ENCODE data around the gene FLT1.

Gene FLT1

DNA sequence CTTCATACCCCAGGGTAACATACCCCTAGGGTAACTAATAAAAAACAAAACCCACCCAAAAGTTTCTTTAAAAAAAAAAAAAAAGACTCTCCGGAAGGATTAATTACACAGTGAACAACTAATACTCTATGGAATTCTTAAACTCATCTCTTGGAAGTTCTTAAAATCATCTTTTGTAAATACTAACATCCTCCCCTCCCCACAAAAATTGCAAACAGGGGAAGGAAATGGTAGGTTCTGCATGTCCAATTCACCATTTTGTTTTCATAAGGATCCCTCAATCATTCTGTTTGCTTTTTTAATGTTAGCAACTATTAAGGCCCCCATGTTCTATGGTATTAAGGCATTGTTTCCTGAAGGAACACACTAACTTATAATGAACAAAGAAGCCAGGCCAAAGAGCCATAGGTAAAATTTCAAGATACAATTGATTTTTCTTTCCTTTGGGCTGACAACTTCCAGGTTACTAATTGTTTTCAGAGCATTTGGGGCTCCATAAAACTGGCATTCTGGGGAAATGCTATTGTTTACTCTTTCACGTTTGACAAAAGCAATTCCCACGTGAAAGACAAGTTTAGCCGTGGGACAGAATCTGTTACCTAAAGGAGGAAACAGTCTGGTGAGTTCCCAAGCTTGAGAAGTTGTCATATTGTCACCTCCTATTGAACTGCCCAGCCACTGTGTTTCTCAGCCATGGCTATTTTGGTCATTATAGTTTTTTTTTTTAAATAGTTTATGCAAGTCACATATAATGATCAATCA is 107.0 kb downstream of the FLT1 start:
- Histone ChIP-seq H3K79me2 (ENCODE audit: insufficient read depth, low read length) (no peaks in the 10 kb centered on the region), H3K36me3 (ENCODE audit: insufficient read depth, low read length) (no peaks in the 10 kb centered on the region), H3K4me2 (ENCODE audit: insufficient read depth, low read length) (no peak overlapping the region), H3K9me3 (ENCODE audit: insufficient read depth, low read length, severe bottlenecking) (no peaks in the 10 kb centered on the region), H3K27ac (ENCODE audit: low read length) (no peak overlapping the region), H3K9ac (ENCODE audit: low read depth, low read length) (no peak overlapping the region), H3K4me1 (ENCODE audit: insufficient read depth, low read length) (no peaks in the 10 kb centered on the region), H3K27me3 (ENCODE audit: insufficient read depth, low read length, poor library complexity) (no peaks in the 10 kb centered on the region), H3K4me3 (ENCODE audit: low read depth in 1 of 2, low read length in 2 of 2) (no peak overlapping the region), H4K20me1 (ENCODE audit: insufficient read depth, low read length) (no peaks in the 10 kb centered on the region), H2AFZ (ENCODE audit: low read depth, low read length) (no peak overlapping the region)
- no peak for DNase-seq
- no peak for ATAC-seq (ENCODE audit: insufficient read depth, low read depth)
- TF ChIP-seq, protein P1, sequence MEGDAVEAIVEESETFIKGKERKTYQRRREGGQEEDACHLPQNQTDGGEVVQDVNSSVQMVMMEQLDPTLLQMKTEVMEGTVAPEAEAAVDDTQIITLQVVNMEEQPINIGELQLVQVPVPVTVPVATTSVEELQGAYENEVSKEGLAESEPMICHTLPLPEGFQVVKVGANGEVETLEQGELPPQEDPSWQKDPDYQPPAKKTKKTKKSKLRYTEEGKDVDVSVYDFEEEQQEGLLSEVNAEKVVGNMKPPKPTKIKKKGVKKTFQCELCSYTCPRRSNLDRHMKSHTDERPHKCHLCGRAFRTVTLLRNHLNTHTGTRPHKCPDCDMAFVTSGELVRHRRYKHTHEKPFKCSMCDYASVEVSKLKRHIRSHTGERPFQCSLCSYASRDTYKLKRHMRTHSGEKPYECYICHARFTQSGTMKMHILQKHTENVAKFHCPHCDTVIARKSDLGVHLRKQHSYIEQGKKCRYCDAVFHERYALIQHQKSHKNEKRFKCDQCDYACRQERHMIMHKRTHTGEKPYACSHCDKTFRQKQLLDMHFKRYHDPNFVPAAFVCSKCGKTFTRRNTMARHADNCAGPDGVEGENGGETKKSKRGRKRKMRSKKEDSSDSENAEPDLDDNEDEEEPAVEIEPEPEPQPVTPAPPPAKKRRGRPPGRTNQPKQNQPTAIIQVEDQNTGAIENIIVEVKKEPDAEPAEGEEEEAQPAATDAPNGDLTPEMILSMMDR (IDR thresholded peaks at IDR 0.05; ENCODE audit: borderline replicate concordance, extremely low read depth, low read length, poor library complexity, severe bottlenecking): no peak
- TF ChIP-seq EZH2 (IDR thresholded peaks at IDR 0.05; ENCODE audit: borderline replicate concordance, low read depth, low read length, severe bottlenecking): no peak

DNA sequence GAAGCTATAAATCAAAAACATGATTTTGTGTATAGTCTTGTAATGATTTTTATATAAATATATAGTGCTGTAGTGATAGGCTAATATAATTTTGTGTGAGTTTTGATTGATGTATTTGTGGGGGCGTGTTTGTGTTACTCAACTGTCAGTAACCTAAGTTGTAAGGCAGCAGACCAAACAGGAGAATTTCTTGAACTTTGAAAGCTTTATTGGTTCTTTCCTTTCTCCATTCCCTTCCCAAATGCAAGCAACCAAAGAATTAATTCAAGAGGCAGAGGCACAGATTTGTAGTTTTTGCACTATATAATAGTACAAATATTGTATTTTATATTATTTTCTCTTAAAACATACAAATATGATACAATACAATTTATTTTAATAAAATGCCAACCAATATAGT is 109.6 kb downstream of the FLT1 start:
- H3K79me2 ChIP-seq (ENCODE audit: insufficient read depth, low read length): no peaks in the 10 kb centered on the region
- no peaks in the 10 kb centered on the region for H4K20me1 ChIP-seq (ENCODE audit: insufficient read depth, low read length)
- H3K36me3 ChIP-seq (ENCODE audit: insufficient read depth, low read length): no peaks in the 10 kb centered on the region
- H2AFZ ChIP-seq (ENCODE audit: low read depth, low read length): no peak overlapping the region
- no peak for TF ChIP-seq EZH2 (IDR thresholded peaks at IDR 0.05; ENCODE audit: borderline replicate concordance, low read depth, low read length, severe bottlenecking)
- TF ChIP-seq, protein P1 (IDR thresholded peaks at IDR 0.05; ENCODE audit: borderline replicate concordance, extremely low read depth, low read length, poor library complexity, severe bottlenecking): no peak
- no peaks in the 10 kb centered on the region for H3K9me3 ChIP-seq (ENCODE audit: insufficient read depth, low read length, severe bottlenecking)
- H3K4me1 ChIP-seq (ENCODE audit: insufficient read depth, low read length): no peaks in the 10 kb centered on the region
- ATAC-seq (ENCODE audit: insufficient read depth, low read depth) (no peak), DNase-seq (no peak)
- H3K4me2 ChIP-seq (ENCODE audit: insufficient read depth, low read length): no peak overlapping the region
- H3K27me3 ChIP-seq (ENCODE audit: insufficient read depth, low read length, poor library complexity): no peaks in the 10 kb centered on the region
- H3K4me3 ChIP-seq (ENCODE audit: low read depth in 1 of 2, low read length in 2 of 2): no peak overlapping the region
- H3K9ac ChIP-seq (ENCODE audit: low read depth, low read length): no peak overlapping the region
- no peak overlapping the region for H3K27ac ChIP-seq (ENCODE audit: low read length)

DNA sequence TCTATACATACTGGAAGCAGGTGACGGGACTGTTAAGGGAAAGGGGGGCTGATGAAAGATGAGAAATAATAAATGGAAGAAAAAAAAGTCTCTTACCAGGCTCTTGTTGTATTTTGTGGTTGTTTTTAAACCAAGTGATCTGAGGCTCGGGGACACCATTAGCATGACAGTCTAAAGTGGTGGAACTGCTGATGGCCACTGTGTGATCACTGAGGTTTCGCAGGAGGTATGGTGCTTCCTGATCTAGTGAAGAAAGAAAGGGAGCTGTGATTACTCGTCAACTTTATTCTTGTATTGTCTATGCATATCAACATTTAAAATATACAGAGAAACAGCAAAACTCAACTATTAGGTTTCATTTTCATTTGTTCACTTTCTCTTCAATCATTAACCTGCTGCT is 110.1 kb downstream of the FLT1 start:
- ATAC-seq (ENCODE audit: insufficient read depth, low read depth): no peak

More for the DNA sequence above, 110.1 kb downstream of the FLT1 start:
- Histone ChIP-seq H3K4me1 (ENCODE audit: insufficient read depth, low read length) (no peaks in the 10 kb centered on the region), H2AFZ (ENCODE audit: low read depth, low read length) (no peak overlapping the region), H3K9me3 (ENCODE audit: insufficient read depth, low read length, severe bottlenecking) (no peaks in the 10 kb centered on the region), H4K20me1 (ENCODE audit: insufficient read depth, low read length) (no peaks in the 10 kb centered on the region), H3K4me3 (ENCODE audit: low read depth in 1 of 2, low read length in 2 of 2) (no peak overlapping the region), H3K79me2 (ENCODE audit: insufficient read depth, low read length) (no peaks in the 10 kb centered on the region), H3K36me3 (ENCODE audit: insufficient read depth, low read length) (no peaks in the 10 kb centered on the region), H3K9ac (ENCODE audit: low read depth, low read length) (no peak overlapping the region), H3K4me2 (ENCODE audit: insufficient read depth, low read length) (no peak overlapping the region), H3K27me3 (ENCODE audit: insufficient read depth, low read length, poor library complexity) (no peaks in the 10 kb centered on the region), H3K27ac (ENCODE audit: low read length) (no peak overlapping the region)
- TF ChIP-seq, protein P1 (IDR thresholded peaks at IDR 0.05; ENCODE audit: borderline replicate concordance, extremely low read depth, low read length, poor library complexity, severe bottlenecking): no peak
- no peak for TF ChIP-seq EZH2 (IDR thresholded peaks at IDR 0.05; ENCODE audit: borderline replicate concordance, low read depth, low read length, severe bottlenecking)
- DNase-seq: no peak

Measured in DND-41 (cell line).